Measurements from ENCODE around the gene ILKAP.

ILKAP gene

DNA sequence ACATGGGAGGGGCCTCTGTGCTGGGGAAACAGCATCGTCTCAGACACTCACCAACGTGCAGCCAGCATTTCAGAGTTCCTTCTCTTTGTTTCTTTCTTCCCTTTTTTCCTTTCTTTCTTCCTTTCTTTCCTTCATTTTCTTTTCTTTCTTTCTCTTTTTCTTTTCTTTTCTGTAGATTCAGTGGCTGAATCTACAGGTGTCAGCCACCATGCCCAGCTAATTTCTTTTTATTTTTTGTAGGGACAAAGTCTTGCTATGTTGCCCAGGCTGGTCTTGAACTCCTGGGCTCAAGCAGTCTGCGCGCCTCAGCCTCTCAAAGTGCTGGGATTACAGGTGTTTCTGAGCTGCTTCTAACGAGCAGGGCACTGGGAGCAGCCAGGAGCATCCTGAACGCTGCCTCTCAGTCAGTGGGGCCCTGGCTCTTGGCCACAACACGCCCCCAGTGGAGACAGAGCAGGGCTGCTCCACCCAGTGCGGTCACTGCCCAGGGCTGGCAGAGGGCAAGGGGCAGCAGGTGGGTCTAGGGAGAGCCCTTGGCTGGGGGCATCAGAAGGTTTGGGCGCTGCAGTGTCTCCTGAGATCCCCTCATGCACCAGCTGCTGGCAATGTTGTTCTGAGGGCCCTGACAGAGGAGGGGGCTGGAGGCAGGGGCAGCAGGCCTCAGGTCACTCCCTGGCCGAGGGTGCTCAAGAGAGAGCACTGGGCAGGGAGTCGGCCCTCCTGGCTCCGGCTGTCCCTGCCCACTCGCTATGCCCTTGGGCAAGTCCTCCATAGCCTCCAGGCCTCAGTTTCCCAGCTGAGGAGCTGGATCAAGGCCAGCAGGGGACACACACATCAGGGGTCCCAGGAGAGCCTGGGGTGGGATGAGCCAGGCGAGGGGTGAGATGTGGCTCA, 69.7 kb downstream of the ILKAP start:
- no peak for DNase-seq (ENCODE audit: extremely low read depth, low read depth)
- TF ChIP-seq, protein P1, sequence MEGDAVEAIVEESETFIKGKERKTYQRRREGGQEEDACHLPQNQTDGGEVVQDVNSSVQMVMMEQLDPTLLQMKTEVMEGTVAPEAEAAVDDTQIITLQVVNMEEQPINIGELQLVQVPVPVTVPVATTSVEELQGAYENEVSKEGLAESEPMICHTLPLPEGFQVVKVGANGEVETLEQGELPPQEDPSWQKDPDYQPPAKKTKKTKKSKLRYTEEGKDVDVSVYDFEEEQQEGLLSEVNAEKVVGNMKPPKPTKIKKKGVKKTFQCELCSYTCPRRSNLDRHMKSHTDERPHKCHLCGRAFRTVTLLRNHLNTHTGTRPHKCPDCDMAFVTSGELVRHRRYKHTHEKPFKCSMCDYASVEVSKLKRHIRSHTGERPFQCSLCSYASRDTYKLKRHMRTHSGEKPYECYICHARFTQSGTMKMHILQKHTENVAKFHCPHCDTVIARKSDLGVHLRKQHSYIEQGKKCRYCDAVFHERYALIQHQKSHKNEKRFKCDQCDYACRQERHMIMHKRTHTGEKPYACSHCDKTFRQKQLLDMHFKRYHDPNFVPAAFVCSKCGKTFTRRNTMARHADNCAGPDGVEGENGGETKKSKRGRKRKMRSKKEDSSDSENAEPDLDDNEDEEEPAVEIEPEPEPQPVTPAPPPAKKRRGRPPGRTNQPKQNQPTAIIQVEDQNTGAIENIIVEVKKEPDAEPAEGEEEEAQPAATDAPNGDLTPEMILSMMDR (IDR thresholded peaks at IDR 0.05; ENCODE audit: low read depth, low read length, missing control alignments): no peak

DNA sequence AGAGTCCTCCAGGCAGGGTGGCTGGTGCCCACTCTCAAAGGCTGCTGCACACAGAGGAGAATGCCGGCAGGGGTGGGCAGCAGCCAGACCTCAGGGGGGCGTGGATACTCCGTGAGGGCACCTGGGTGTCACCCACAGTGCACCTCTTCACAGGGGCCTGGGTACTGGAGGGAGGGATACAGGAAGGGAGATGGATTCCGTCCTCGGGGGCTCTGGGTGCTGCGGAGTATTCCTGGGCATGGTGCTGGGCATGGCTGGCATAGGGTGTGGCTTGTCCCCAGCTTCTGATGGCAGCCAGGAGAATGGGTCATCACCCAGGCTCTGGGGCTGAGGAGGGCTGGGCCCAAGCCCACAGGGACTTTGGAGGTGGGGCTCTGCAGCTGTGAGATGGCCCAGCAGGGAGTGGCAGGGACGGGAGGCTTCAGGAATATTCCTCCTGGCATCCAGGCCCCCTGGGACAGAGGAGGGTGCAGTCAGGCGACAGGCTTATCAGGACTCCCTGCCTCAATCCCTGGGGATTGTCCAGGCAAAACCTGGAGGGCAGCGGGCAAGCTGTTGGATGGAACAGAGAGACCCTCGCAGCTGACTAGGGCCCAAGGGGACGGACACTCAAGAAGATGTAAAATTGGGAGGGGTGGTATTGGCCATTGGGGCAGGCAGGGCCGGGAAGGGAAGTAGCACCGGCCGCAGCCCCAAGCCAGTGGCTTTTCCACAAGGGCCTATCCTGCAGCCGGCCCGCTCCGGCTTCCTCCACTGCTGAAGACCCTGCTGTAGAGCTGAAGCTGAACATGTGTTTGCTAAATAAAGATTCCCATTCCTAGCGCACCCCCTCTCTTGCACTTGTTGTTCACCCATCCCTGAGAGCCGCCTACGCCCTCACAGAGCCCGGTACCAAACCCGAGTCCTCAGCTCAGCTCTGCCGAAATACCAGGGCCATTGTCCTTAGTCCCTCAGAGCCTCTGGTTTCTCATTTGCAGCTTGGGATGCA, 70.7 kb downstream of the ILKAP start:
- DNase-seq (ENCODE audit: extremely low read depth, low read depth): no peak
- no peak overlapping the region for H3K4me3 ChIP-seq (replicated peaks; ENCODE audit: low read depth, low read length)
- TF ChIP-seq, protein P1 (IDR thresholded peaks at IDR 0.05; ENCODE audit: low read depth, low read length, missing control alignments): no peak

More for the DNA sequence above, 69.7 kb downstream of the ILKAP start:
- H3K4me3 ChIP-seq (replicated peaks; ENCODE audit: low read depth, low read length): no peak overlapping the region

DNA sequence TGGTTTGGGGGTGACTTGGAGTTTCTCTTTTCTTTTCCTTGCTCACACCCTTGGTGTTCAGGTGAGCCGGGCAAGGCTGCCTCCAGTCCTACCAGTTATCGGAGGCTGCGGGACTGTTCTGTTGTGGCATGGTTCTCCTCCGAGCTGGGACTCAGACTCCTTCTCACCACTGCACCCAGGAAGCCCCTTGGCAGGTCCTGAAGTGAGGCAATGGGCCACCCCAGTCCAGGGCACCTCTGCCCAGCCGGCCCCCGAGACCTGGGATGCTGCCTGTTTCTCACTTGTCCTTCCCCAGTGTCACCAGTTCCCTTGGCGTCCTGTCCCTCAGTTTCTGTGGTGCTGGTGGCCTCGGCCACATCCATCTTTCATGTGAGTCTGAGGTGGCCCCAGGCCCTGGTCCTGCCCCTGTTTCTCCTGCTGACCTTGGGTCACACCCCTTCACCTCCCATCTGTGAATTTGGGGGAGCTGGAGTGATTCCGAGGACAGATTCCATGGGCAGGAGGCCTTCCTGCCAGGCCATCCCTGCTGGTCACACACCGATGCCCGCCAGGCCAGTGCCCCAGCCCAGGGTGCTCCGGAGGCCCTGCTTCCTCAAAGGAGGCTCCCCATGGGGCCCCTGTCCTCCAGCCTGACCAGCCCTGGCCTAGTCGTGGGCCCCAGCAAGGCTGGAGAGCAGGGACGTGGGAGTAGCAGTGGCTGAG, 71.6 kb downstream of the ILKAP start:
- DNase-seq (ENCODE audit: extremely low read depth, low read depth): no peak
- no peak overlapping the region for H3K4me3 ChIP-seq (replicated peaks; ENCODE audit: low read depth, low read length)
- TF ChIP-seq, protein P1 (IDR thresholded peaks at IDR 0.05; ENCODE audit: low read depth, low read length, missing control alignments): no peak

DNA sequence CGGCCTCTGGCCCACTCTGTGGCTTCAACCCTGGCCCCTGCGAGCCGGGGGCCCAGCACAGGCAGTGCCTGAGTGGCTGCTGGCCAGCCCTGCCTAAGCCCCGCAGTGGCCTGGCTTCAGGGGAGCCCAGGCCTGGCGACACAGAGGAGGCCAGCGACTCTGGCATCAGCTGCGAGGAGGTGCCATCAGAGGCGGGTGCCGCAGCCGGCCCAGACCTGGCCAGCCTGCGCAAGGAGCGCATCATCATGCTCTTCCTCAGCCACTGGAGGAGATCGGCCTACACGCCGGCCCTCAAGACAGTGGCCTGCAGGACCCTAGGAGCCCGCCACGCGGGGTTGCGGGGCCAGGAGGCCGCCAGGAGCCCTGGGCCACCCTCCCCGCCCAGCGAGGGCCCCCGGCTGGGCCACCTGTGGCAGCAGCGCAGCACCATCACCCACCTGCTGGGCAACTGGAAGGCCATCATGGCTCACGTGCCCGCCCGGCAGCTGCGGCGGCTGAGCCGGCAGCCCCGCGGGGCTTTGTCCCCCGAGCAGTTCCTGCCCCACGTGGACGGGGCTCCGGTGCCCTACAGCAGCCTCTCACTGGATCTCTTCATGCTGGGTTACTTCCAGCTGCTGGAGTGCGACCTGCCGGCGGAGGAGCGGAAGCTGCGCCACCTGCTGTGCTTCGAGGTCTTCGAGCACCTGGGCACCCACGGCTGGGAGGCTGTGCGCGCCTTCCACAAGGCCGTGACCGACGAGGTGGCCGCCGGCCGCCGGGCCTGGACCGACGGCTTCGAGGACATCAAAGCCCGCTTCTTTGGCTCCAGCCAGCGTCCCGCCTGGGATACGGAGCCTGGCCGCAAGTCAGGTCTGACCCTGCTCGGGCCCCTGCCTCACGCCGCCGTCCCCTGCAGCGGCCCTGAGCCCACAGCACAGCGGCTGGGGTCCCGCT, 72.5 kb downstream of the ILKAP start:
- DNase-seq (ENCODE audit: extremely low read depth, low read depth): no peak
- no peak overlapping the region for H3K4me3 ChIP-seq (replicated peaks; ENCODE audit: low read depth, low read length)
- TF ChIP-seq, protein P1 (IDR thresholded peaks at IDR 0.05; ENCODE audit: low read depth, low read length, missing control alignments): no peak

DNA sequence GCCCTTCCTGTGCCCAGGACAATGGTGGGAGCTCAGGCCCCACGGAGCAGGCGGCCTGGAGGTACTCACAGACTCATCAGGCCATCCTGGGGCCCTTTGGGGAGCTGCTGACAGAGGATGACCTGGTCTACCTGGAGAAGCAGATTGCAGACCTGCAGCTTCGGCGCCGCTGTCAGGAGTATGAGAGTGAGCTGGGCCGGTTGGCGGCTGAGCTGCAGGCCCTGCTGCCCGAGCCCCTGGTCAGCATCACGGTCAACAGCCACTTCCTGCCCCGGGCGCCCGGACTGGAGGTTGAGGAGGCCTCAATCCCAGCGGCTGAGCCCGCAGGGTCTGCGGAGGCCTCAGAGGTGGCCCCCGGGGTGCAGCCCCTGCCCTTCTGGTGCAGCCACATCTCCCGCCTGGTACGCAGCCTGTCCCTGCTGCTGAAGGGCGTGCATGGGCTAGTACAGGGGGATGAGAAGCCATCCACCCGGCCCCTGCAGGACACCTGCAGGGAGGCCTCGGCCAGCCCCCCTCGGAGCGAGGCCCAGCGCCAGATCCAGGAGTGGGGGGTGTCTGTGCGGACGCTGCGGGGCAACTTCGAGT, 73.3 kb downstream of the ILKAP start:
- TF ChIP-seq, protein P1 (IDR thresholded peaks at IDR 0.05; ENCODE audit: low read depth, low read length, missing control alignments): no peak
- DNase-seq (ENCODE audit: extremely low read depth, low read depth): no peak
- no peak overlapping the region for H3K4me3 ChIP-seq (replicated peaks; ENCODE audit: low read depth, low read length)

Measured in HFF-Myc (cell line).